ENCODE results near the gene FNBP1. TPM values are rescaled to one million over a fixed set of nuclear protein-coding genes. Genes with fewer than 3 reads are reported as not detected.

The FNBP1 gene
- total and polyA plus RNA-seq, 2 of the 8 experiments (the other 6 are each of a cell fraction or from before 2014, with no cell fraction given) = 7.2 to 40.9 TPM

DNA sequence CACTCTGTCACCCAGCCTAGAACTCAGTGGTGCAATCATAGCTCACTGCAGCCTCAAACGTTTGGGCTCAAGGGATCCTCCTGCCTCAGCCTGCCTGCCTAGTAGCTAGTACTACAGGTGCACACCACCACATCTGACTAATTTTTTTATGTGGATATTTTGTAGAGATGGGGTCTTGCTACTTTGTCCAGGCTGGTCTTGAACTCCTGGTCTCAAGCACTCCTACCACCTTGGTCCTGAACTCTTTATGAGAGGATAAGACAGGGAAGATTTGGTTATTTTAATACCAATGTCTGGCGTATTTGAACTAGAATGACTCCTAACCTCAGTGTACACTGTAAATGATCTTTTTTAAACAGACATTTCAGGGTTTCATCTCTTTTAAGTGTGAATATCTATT, 19.8 kb upstream of the FNBP1 start (continued):
- TF ChIP-seq SIN3A (conservative IDR thresholded peaks at IDR 0.05 in 1 of 2, IDR thresholded peaks at IDR 0.05 in 1 of 2; ENCODE audit: low read depth in 1 of 2, low read length in 2 of 2) = no peak
- TF ChIP-seq SP2 (IDR thresholded peaks at IDR 0.05; ENCODE audit: low read length) = no peak
- TF ChIP-seq GABPA (IDR thresholded peaks at IDR 0.05; ENCODE audit: borderline replicate concordance, insufficient read depth, low read length) = no peak
- no peak for TF ChIP-seq JUND (IDR thresholded peaks at IDR 0.05; ENCODE audit: low read length)
